ENCODE measurements around the gene CLEC20A.

The CLEC20A gene

DNA sequence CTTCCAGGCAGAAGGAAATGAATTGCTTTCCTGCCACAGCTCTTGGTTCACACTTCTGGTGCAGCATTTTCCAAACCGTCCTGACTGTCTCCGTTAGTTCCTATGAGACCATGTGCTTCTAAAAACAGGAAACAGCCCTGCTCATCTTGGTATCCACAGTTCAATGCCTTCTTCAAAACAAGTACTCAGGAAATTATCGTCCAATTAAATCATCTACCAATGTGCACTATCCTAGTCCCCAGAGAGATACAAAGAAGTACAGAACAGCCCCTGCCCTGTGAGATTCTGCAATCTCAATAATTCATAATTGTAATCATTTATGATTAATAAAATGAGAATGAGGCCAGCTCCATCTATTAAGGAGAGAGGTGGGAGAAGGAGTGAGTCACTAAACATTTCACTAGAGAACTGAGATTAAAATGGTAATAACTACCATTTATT, 11.2 kb downstream of the CLEC20A start:
- no peak for TF ChIP-seq GATA3 (IDR thresholded peaks at IDR 0.05; ENCODE audit: low read depth, low read length)
- TF ChIP-seq GATA2 (IDR thresholded peaks at IDR 0.05; ENCODE audit: low read depth, low read length): no peak

DNA sequence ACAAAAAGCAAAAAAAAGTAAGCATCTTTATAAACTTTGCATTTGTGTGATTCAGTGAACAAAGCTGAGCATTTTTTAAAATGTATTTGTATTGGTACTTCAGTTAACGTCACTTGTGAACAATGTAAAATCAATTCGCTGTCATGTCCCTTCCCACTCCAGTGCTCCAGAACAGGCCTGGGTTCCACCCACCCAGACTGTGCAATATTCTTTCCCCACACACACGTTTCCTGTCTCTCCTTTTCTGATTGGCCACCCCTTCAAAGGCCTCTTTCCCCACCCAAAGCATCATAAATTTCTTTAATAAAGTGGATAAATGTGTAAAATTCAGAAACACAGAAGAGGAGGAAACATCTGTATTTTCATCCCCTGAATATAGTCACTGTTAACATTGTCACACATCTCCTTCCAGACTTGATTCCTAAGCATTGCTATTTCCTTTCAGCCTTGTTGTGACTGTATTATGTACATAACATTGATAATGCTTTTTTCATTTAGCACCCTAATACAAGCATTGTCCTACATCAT, 12.0 kb downstream of the CLEC20A start:
- no peak for TF ChIP-seq GATA3 (IDR thresholded peaks at IDR 0.05; ENCODE audit: low read depth, low read length)
- TF ChIP-seq GATA2 (IDR thresholded peaks at IDR 0.05; ENCODE audit: low read depth, low read length): no peak

- TF ChIP-seq GATA3 (IDR thresholded peaks at IDR 0.05; ENCODE audit: low read depth, low read length) (no peak), GATA2 (IDR thresholded peaks at IDR 0.05; ENCODE audit: low read depth, low read length) (no peak)
Observed at GRCh38 chr1:178483251-178483957, 13.4 kb downstream of the CLEC20A start.

- no peak for TF ChIP-seq GATA2 (IDR thresholded peaks at IDR 0.05; ENCODE audit: low read depth, low read length)
- TF ChIP-seq GATA3 (IDR thresholded peaks at IDR 0.05; ENCODE audit: low read depth, low read length): no peak
Observed at GRCh38 chr1:178477841-178478240, 18.9 kb downstream of the CLEC20A start.

- TF ChIP-seq GATA3 (IDR thresholded peaks at IDR 0.05; ENCODE audit: low read depth, low read length) (no peak), GATA2 (IDR thresholded peaks at IDR 0.05; ENCODE audit: low read depth, low read length) (no peak)
Observed at GRCh38 chr1:178477373-178477772, 19.4 kb downstream of the CLEC20A start.

DNA sequence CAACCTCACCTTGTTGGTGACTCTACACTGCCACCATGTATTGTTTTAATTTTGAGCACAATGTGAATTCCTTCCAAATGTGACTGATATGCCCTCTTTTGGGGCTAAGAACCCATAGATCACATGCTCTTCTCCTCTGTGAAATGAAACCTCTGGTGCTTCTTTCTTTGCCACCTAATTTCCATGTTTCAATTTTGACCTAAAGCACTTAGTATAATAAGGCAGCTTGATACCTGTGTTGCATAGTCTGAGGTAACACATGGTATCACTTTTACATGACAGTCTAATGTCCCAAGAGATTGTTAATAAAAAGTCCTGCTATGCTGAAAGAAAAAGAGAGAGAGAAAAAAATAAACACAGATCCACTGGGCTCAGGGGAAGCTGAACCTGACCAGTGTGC, 24.2 kb downstream of the CLEC20A start:
- TF ChIP-seq GATA3 (IDR thresholded peaks at IDR 0.05; ENCODE audit: low read depth, low read length): no peak
- TF ChIP-seq GATA2 (IDR thresholded peaks at IDR 0.05; ENCODE audit: low read depth, low read length): no peak

- TF ChIP-seq GATA3 (IDR thresholded peaks at IDR 0.05; ENCODE audit: low read depth, low read length): no peak
- TF ChIP-seq GATA2 (IDR thresholded peaks at IDR 0.05; ENCODE audit: low read depth, low read length): no peak
Observed at GRCh38 chr1:178470411-178470960, 26.3 kb downstream of the CLEC20A start.

GRCh38 chr1:178467837-178468236, 28.9 kb downstream of the CLEC20A start:
- TF ChIP-seq GATA3 (IDR thresholded peaks at IDR 0.05; ENCODE audit: low read depth, low read length) (no peak), GATA2 (IDR thresholded peaks at IDR 0.05; ENCODE audit: low read depth, low read length) (no peak)

- no peak for TF ChIP-seq GATA2 (IDR thresholded peaks at IDR 0.05; ENCODE audit: low read depth, low read length)
- TF ChIP-seq GATA3 (IDR thresholded peaks at IDR 0.05; ENCODE audit: low read depth, low read length): no peak
Observed at GRCh38 chr1:178465011-178465410, 31.8 kb downstream of the CLEC20A start.

DNA sequence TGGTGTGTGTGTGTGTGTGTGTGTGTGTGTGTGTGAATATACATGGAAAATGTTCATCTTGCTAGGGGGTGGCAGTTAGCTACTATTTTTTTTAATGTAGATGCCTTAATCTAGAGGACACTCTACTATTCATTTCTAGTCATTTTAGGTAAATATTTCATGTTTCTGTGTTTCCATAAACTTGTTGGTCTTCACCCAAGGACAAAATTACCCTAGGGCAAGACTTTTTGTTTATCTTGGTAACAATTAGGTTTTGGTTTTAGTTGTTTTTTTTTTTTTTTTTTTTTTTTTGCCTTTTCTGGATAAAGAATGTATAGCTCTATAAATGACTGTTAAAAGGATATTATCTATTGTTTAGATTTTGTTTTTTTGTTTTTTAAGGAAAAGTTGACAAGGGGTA, 32.2 kb downstream of the CLEC20A start:
- TF ChIP-seq GATA3 (IDR thresholded peaks at IDR 0.05; ENCODE audit: low read depth, low read length) (no peak), GATA2 (IDR thresholded peaks at IDR 0.05; ENCODE audit: low read depth, low read length) (no peak)

- TF ChIP-seq GATA2 (IDR thresholded peaks at IDR 0.05; ENCODE audit: low read depth, low read length): no peak
- no peak for TF ChIP-seq GATA3 (IDR thresholded peaks at IDR 0.05; ENCODE audit: low read depth, low read length)
Observed at GRCh38 chr1:178464141-178464540, 32.6 kb downstream of the CLEC20A start.

DNA sequence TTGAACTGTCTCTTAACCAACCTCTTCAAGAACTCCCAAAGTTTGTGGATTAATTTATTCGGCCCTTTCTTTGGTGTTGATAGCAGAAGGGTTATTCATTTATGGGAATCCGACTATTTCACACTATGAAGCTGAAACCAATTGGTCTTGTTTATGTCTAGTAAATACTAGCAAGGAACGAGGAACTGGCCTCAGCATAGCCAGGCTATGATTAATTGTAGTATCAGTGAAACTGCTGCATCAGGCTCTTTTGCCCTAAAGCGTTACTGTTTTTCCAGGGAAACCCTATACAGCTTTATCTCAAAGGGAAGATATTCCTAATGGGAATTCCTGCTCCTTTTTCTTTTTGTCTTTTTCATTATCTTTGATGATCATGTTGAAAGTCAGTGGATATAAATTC, 35.1 kb downstream of the CLEC20A start:
- TF ChIP-seq GATA2 (IDR thresholded peaks at IDR 0.05; ENCODE audit: low read depth, low read length) (no peak), GATA3 (IDR thresholded peaks at IDR 0.05; ENCODE audit: low read depth, low read length) (no peak)

DNA sequence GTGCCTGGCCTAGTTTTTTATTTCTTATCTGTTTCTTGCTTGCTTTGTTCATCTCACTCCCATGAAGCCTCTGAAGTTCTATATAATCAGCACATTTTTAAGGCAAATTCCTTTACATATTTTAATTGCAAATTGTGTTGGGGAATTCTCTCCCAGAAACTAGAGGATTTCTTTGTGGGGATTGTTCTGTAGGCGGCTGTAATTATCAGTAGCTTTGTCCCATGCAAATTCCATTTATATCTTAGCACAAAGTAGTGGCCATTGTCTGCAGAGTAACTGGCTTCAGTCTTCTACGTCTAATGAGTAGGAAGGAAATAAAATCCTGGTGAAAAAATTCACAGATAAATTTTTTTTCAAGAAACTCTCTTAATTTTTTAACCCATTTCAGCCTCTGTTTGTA, 35.7 kb downstream of the CLEC20A start:
- no peak for TF ChIP-seq GATA3 (IDR thresholded peaks at IDR 0.05; ENCODE audit: low read depth, low read length)
- TF ChIP-seq GATA2 (IDR thresholded peaks at IDR 0.05; ENCODE audit: low read depth, low read length): no peak

- TF ChIP-seq GATA3 (IDR thresholded peaks at IDR 0.05; ENCODE audit: low read depth, low read length): no peak
- no peak for TF ChIP-seq GATA2 (IDR thresholded peaks at IDR 0.05; ENCODE audit: low read depth, low read length)
Observed at GRCh38 chr1:178458203-178458602, 38.6 kb downstream of the CLEC20A start.

- TF ChIP-seq GATA3 (IDR thresholded peaks at IDR 0.05; ENCODE audit: low read depth, low read length): no peak
- TF ChIP-seq GATA2 (IDR thresholded peaks at IDR 0.05; ENCODE audit: low read depth, low read length): no peak
Observed at GRCh38 chr1:178457651-178458050, 39.1 kb downstream of the CLEC20A start.

Measured in SH-SY5Y (cell line).